Activated T-cell treated with anti-CD3 and anti-CD28 coated beads, Interleukin-2, amount 50 U/mL, for 24 hours (primary cell): Measurements from ENCODE around the gene USP48.

Source experiments
- DNase-seq: peaks from one replicate; pipeline ENCODE4 v3.0.0-alpha.2; 2020
- H3K27ac Mint-ChIP-seq: 2 replicates; pipeline ENCODE4 v1.8.0; 2020; ENCODE audit warnings: mild to moderate bottlenecking, mixed read lengths
- H3K27me3 Mint-ChIP-seq: 2 replicates; pipeline ENCODE4 v1.8.0; 2020; ENCODE audit warnings: mixed read lengths
- H3K36me3 Mint-ChIP-seq: 2 replicates; pipeline ENCODE4 v1.8.0; 2020; ENCODE audit warnings: low read depth, mixed read lengths
- H3K4me1 Mint-ChIP-seq: 2 replicates; pipeline ENCODE4 v1.8.0; 2020; ENCODE audit warnings: low read depth, mixed read lengths
- H3K4me3 Mint-ChIP-seq: 2 replicates; pipeline ENCODE4 v1.8.0; 2020; ENCODE audit warnings: mild to moderate bottlenecking, moderate library complexity, mixed read lengths
- H3K9me3 Mint-ChIP-seq: 2 replicates; pipeline ENCODE4 v1.8.0; 2020; ENCODE audit warnings: mixed read lengths

Gene USP48

DNA sequence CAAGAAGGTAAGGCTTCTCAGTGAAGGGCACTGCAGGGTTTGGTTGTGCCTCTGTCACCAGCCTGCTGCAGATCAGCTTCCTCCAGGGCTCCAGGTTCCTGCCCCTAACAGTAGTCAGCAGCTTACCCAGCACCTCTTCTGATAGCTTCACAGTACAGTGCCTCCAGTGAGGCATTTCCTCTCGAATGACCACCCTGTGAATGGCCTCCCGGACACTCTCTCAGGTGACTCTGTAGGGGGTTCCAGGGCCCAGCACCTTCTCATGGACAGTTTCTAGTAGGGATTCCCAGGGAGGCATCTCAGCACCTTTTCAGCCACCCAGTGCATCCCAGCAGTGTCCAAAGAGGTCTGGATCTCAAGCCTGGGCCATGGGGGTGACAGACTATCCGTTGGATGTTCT, 28.4 kb downstream of the USP48 start:
- no peaks in the 10 kb centered on the region for H3K27me3 Mint-ChIP-seq
- no peaks in the 10 kb centered on the region for H3K9me3 Mint-ChIP-seq
- no peak overlapping the region for H3K27ac Mint-ChIP-seq
- DNase-seq = no peak
- no peak overlapping the region for H3K4me3 Mint-ChIP-seq
- peaks cover 74% of the 10 kb centered on the region for H3K36me3 Mint-ChIP-seq
- H3K4me1 Mint-ChIP-seq = peaks cover 15% of the 10 kb centered on the region

GRCh38 chr1:21752186-21752585, 30.8 kb downstream of the USP48 start:
- no peak overlapping the region for H3K27ac Mint-ChIP-seq
- H3K9me3 Mint-ChIP-seq = no peaks in the 10 kb centered on the region
- H3K4me1 Mint-ChIP-seq = no peaks in the 10 kb centered on the region
- H3K36me3 Mint-ChIP-seq = peaks cover 88% of the 10 kb centered on the region
- H3K4me3 Mint-ChIP-seq = no peak overlapping the region
- DNase-seq = no peak
- H3K27me3 Mint-ChIP-seq = no peaks in the 10 kb centered on the region

DNA sequence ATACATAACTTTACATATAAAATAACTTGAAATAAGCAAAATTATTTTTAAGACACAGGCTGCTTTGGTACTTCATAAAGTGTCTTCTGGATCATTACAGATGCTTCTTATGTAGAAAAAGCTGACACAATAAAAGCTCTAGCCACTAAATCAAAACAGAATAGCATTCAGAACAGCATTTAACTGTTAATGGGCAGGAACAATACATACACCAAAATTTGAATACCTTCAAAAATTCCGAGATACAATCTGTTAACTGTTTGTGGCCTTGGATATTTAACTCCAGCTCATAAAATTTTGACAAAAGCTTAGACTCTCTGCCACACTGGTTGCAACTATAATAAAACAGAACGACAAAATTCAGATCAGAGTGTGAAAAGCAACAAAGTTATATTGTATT, 31.7 kb downstream of the USP48 start:
- Mint-ChIP-seq H3K4me3 (no peak overlapping the region), H3K27ac (peak overlapping the region; percentile 14), H3K36me3 (peaks cover 89% of the 10 kb centered on the region), H3K9me3 (no peaks in the 10 kb centered on the region), H3K27me3 (no peaks in the 10 kb centered on the region), H3K4me1 (no peaks in the 10 kb centered on the region)
- DNase-seq = no peak

DNA sequence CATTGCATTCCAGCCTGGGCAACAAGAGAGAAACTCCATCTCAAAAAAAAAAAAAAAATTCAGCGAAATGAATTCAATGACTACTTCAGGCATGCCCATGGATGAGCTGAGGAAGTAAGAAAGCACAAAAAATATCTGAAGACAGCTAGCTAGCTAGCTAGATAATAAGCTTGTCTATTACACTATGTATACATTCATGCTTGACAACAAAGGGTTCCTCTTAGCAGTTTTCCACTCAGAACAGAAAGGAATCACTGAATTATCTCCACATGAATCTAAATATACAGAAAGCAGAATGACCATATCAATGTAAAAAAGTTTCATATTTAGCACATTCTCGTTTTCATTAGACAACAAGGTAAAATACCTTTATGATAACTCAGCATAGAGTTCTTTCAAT, 32.1 kb downstream of the USP48 start:
- peaks cover 91% of the 10 kb centered on the region for H3K36me3 Mint-ChIP-seq
- DNase-seq = no peak
- no peaks in the 10 kb centered on the region for H3K4me1 Mint-ChIP-seq
- H3K27me3 Mint-ChIP-seq = no peaks in the 10 kb centered on the region
- no peak overlapping the region for H3K4me3 Mint-ChIP-seq
- H3K9me3 Mint-ChIP-seq = no peaks in the 10 kb centered on the region
- peak overlapping the region; percentile 14 for H3K27ac Mint-ChIP-seq

DNA sequence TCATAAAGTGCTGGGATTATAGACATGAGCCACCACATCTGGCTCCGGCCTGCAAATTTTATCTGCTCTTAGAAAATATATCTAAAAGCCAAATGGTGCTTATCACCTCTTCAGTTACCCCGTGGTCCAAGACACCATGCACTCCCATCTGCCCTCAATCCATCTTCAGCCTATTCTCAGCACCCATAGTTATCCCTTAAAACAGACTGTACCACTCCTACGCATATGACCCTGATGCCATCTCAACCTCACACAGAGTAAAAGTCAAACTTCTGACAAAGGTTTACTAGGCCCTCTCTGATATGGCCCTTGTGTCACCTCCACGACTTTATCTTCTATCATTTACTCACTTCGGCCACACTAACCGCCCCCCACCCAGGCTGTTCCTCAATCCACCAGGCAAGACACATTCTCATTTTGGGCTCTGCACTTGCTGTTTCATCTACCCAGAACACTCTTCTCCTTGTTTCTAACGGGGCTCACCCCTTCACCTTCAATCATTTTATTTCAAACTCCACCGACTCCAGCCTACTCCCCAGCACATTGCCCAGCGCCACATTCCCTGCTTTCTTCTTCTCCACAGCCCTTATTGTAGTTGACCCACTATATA, 33.0 kb downstream of the USP48 start:
- Mint-ChIP-seq H3K4me3 (no peak overlapping the region), H3K27me3 (no peaks in the 10 kb centered on the region), H3K4me1 (no peaks in the 10 kb centered on the region), H3K36me3 (peaks cover 86% of the 10 kb centered on the region), H3K9me3 (no peaks in the 10 kb centered on the region), H3K27ac (peak overlapping the region; percentile 6)
- no peak for DNase-seq

DNA sequence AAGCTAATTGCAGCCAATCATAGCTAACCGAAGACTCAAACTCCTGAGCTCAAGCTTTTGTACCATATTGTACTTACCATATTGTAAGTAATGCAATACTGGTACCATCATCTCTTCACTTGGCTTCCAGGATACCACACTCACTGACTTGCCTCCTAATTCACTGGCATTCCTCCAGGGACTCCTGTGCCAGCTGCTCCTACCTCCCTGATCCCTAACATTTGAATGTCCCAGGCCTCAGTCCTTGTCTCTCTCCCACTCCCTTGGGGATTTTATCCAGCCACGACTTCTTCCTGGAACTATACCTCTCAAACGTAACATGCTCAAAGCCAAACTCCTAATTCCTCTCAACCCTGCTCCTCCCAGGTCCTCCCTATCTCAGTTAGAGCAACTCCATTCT, 33.8 kb downstream of the USP48 start:
- H3K9me3 Mint-ChIP-seq = no peaks in the 10 kb centered on the region
- no peak overlapping the region for H3K4me3 Mint-ChIP-seq
- H3K27me3 Mint-ChIP-seq = no peaks in the 10 kb centered on the region
- H3K36me3 Mint-ChIP-seq = peaks cover 86% of the 10 kb centered on the region
- H3K4me1 Mint-ChIP-seq = no peaks in the 10 kb centered on the region
- peak overlapping the region; percentile 67 for H3K27ac Mint-ChIP-seq
- DNase-seq = no peak

GRCh38 chr1:21743476-21743875, 39.5 kb downstream of the USP48 start:
- Mint-ChIP-seq H3K27ac (no peak overlapping the region), H3K9me3 (no peaks in the 10 kb centered on the region), H3K27me3 (no peaks in the 10 kb centered on the region), H3K4me3 (no peak overlapping the region), H3K4me1 (peaks cover 28% of the 10 kb centered on the region), H3K36me3 (peaks cover 83% of the 10 kb centered on the region)
- no peak for DNase-seq

DNA sequence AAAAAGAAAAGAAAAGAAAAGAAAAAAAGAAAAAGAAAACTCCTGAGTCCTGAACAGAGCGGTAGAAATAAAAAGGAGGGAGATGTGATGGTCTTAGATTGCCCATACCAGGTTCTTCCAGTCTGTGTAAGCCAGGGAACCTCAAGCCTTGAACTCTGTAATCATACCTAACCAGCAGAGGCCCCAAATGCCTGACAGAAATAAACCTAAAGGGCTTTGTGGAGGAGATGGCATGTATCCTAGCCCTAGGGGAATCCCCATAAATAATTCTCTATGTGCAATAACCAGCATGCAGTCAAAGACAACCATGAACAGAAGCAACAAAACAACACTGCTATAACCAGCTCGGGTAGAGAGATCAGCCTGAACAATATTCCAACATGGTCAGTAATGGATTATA, 40.4 kb downstream of the USP48 start:
- Mint-ChIP-seq H3K36me3 (peaks cover 80% of the 10 kb centered on the region), H3K4me3 (no peak overlapping the region), H3K4me1 (peaks cover 28% of the 10 kb centered on the region), H3K27me3 (no peaks in the 10 kb centered on the region), H3K9me3 (no peaks in the 10 kb centered on the region), H3K27ac (no peak overlapping the region)
- no peak for DNase-seq

DNA sequence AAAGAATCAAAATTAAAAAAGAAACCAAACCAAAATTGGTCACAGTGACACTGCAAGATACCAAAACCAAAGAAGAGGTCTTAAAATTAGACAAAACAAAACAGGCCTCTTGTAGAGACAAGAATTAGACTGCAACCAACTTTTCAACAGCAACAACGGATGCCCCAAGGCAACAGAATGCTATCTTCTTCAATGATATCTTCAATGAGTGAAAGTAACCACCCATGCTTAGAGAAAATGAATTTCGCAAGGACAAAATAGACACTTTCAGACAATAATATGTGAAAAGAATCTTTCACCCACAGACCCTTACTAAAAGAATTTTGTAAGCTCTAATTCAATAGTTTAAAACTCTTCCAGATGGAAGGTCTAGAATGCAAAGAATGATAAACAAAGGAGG, 41.7 kb downstream of the USP48 start:
- no peak for DNase-seq
- H3K36me3 Mint-ChIP-seq = peaks cover 79% of the 10 kb centered on the region
- H3K27me3 Mint-ChIP-seq = no peaks in the 10 kb centered on the region
- peak overlapping the region; percentile 3 for H3K27ac Mint-ChIP-seq
- no peak overlapping the region for H3K4me3 Mint-ChIP-seq
- H3K9me3 Mint-ChIP-seq = no peaks in the 10 kb centered on the region
- peaks cover 32% of the 10 kb centered on the region for H3K4me1 Mint-ChIP-seq

- Mint-ChIP-seq H3K9me3 (no peaks in the 10 kb centered on the region), H3K4me3 (no peak overlapping the region), H3K27ac (peak overlapping the region; percentile 69), H3K4me1 (peaks cover 21% of the 10 kb centered on the region), H3K27me3 (no peaks in the 10 kb centered on the region), H3K36me3 (peaks cover 75% of the 10 kb centered on the region)
- no peak for DNase-seq
These were observed 46.1 kb downstream of the USP48 start for GRCh38 chr1:21736876-21737275.

DNA sequence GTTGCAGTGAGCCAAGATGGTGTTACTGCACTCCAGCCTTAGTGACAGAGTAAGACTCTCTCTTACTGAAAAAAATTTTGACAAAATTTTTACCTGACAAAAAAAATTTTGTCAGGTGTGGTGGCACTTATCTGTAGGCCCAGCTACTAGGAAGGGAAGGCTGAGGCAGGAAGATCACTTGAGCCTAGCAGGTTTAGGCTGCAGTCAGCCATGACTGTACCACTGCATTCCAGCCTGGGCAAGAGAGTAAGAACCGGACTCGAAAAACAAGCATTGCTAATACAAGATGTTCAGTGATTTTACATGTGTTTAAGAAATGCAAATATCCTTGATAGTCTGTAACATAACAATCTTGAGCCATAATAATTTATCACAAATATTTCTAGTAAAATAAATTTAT, 46.9 kb downstream of the USP48 start:
- H3K27me3 Mint-ChIP-seq = no peaks in the 10 kb centered on the region
- H3K36me3 Mint-ChIP-seq = peaks cover 73% of the 10 kb centered on the region
- H3K27ac Mint-ChIP-seq = no peak overlapping the region

GRCh38 chr1:21734526-21734925, 48.4 kb downstream of the USP48 start:
- no peak for DNase-seq
- Mint-ChIP-seq H3K9me3 (no peaks in the 10 kb centered on the region), H3K27me3 (no peaks in the 10 kb centered on the region), H3K4me1 (peaks cover 5% of the 10 kb centered on the region), H3K4me3 (no peak overlapping the region), H3K27ac (no peak overlapping the region), H3K36me3 (peaks cover 65% of the 10 kb centered on the region)

More for the DNA sequence above, 46.9 kb downstream of the USP48 start:
- Mint-ChIP-seq H3K4me3 (no peak overlapping the region), H3K9me3 (no peaks in the 10 kb centered on the region), H3K4me1 (peaks cover 17% of the 10 kb centered on the region)
- DNase-seq = no peak

GRCh38 chr1:21732664-21733063, 50.3 kb downstream of the USP48 start:
- no peak for DNase-seq
- Mint-ChIP-seq H3K4me3 (no peak overlapping the region), H3K4me1 (peaks cover 5% of the 10 kb centered on the region), H3K9me3 (no peaks in the 10 kb centered on the region), H3K27me3 (no peaks in the 10 kb centered on the region), H3K36me3 (peaks cover 68% of the 10 kb centered on the region), H3K27ac (no peak overlapping the region)

GRCh38 chr1:21725748-21726392, 57.1 kb downstream of the USP48 start:
- Mint-ChIP-seq H3K4me1 (no peaks in the 10 kb centered on the region), H3K36me3 (peaks cover 84% of the 10 kb centered on the region), H3K27me3 (no peaks in the 10 kb centered on the region), H3K27ac (no peak overlapping the region), H3K9me3 (no peaks in the 10 kb centered on the region), H3K4me3 (no peak overlapping the region)
- no peak for DNase-seq

DNA sequence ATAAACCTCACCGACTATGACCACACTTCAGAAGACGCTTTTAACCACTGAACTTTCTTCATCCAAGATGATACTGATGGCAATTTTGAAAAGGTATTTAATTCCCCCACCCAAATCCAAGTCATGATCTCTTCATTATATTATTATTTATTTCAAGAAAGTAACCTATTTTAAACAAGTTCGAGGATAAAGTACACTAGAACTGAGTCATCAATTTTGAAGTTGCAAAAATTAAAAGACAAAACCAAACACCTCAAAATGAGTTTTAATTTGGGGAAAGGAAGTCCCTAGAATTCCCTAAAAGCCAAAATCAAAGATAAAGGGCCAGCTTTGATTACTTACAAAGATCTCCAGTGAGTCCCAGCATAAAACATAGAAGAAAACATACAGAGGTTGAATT, 58.4 kb downstream of the USP48 start:
- H3K9me3 Mint-ChIP-seq = no peaks in the 10 kb centered on the region
- DNase-seq = no peak
- H3K27ac Mint-ChIP-seq = no peak overlapping the region
- H3K4me1 Mint-ChIP-seq = no peaks in the 10 kb centered on the region
- no peak overlapping the region for H3K4me3 Mint-ChIP-seq
- H3K27me3 Mint-ChIP-seq = no peaks in the 10 kb centered on the region
- peaks cover 91% of the 10 kb centered on the region for H3K36me3 Mint-ChIP-seq
